AG04450 (cell line): ENCODE results near the gene SMAD3. TPM values are rescaled to one million over a fixed set of nuclear protein-coding genes. Genes with fewer than 3 reads are reported as not detected.

Source experiments
- CTCF ChIA-PET: fragments of 300-600, 350-600 bp; formaldehyde crosslinking; extraction: SDS; loops from one replicate; lab custom pipeline; 2022; ENCODE audit warnings: antibody characterized with exemption, inconsistent platforms; lab: Charles Lee
- POLR2A ChIA-PET: fragments of 350-600 bp; formaldehyde crosslinking; extraction: SDS; loops from one replicate; lab custom pipeline; 2021; ENCODE audit warnings: antibody characterized with exemption, inconsistent platforms; lab: Yijun Ruan, JAX
- DNase-seq: peaks from one replicate; pipeline ENCODE4 v3.0.0-alpha.2; 2011; ENCODE audit warnings: low read depth, low spot score
- H3K27ac ChIP-seq: one replicate; pipeline ENCODE4 v1.5.1; 2012; ENCODE audit warnings: low read depth, low read length, control low read depth
- H3K27me3 ChIP-seq: one replicate; pipeline ENCODE4 v1.6.0; 2012; ENCODE audit warnings: low read length; ENCODE audit not compliant: control insufficient read depth, insufficient read depth
- H3K4me3 ChIP-seq: 2 replicates; pipeline ENCODE4 v1.5.1; 2011; ENCODE audit warnings: mild to moderate bottlenecking, low read depth, low read length, control low read depth
- H3K9me3 ChIP-seq: 2 replicates; pipeline ENCODE4 v1.5.1; 2012; ENCODE audit warnings: low read length; ENCODE audit not compliant: control insufficient read depth, insufficient read depth
- CTCF ChIP-seq: IDR thresholded peaks from 2 replicates; pipeline ENCODE4 v1.5.1; 2011; ENCODE audit warnings: low read depth, low read length, control low read depth, inconsistent platforms
- polyA plus RNA-seq: library from polyadenylated mRNA; depleted of rRNA; stranded (reverse); fragments of >200 nt; gene quantifications from 2 replicates; pipeline ENCODE4 v1.2.3, GENCODE V29; 2011

Gene SMAD3
- polyA plus RNA-seq, 1 experiment = 115 TPM

DNA sequence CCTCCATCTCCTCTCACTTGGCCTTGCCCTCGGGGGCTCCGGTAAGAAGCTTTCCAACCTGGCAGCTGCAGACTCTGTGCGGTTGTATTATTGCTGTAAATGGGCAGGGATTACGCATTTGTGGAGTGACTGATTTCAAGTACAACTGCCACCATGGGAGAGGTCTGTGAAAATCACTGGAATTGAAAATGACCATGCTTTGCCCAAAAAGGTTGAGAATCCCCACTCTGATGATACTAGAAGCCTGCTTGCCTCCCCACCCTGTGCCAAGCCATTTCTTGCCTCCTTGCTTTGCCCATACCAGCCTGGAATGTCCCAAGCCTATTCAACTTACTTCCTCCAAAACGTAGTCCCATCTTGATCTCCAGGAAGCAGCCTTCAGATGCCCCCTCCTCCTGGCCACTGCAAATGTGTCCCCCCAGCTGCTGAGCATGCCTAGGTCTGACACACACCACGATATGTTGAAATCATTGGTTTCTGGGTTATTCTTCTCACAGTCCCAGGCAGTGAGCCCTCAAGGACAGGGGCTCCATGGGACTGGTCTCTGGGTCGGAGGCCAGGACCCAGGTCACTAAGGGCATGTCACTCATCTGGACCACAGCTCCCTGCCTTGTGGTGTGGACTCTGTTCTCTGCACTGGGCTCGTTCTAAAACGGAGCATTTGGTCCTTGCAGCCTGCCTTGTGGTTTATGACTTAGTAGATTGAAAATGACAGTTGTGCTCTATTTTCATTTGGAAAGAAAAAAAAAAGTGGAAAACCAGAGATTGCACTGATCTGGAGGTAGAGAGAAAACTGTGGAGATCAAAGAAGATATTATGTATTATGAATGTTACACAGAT is 42.9 kb downstream of the SMAD3 start:
- Histone ChIP-seq H3K4me3 (no peak overlapping the region), H3K27me3 (no peaks in the 10 kb centered on the region), H3K27ac (peak overlapping the region; percentile 98), H3K9me3 (no peaks in the 10 kb centered on the region)
- no peak for TF ChIP-seq CTCF
- CTCF ChIA-PET = no interaction called here
- no peak for DNase-seq
- POLR2A ChIA-PET = interaction anchor here (1.2 to 1.9 kb wide), 3 partner anchors 9 to 70 kb away, joined by 3 to 12 read pairs (median 4); no protein-coding TSS in a partner anchor

DNA sequence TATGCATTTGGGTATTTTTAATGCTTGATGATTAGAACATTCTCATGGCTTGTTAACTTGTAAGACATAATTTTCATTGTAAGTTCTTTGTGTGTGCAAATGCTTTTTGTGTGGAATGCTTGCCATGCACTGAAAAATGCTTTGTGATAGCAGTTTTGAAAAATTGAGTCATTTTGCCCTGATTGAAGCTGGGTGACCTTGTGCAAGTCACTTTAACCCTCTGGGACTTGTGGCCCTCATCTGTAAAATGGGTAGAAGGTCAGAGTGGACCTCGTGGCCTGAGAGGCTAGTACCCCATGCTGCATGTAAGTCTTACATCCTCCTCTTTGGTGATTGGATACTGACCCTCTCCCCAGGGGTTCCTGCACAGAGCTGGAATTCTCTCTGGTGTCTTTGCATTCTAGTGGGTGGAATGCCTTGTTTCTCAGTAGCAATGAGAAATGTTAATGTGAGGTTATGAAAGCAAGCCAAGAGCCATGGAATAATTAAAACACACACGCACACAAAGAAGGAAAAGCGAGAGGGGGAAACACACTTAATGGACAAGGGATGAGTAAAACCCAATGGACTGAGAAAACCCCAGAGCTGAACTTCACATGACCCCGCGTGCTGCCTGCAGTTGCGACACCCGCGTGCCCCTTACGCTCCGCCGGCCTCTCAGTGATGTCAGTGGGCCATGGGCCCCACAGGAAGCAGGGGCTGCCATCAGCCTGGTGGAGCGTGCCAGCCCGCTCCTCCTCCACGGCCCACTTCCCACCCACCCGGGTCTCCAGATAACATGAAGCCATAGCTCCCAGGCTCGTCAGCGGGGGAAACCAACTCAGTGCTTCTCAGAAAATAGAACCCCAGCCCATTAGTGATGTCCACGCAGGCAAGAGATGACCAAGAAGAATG is 44.0 kb downstream of the SMAD3 start:
- H3K4me3 ChIP-seq = no peak overlapping the region
- ChIA-PET CTCF (interaction anchor here (0.6 kb wide), 1 partner anchor 121 kb away, joined by 4 read pairs; no protein-coding TSS in a partner anchor), POLR2A (interaction anchor here (0.6 to 1.4 kb wide), 19 partner anchors 8 to 79 kb away, joined by 3 to 17 read pairs (median 4); partner anchors contain the start of gene SMAD3)
- no peak for TF ChIP-seq CTCF
- H3K27ac ChIP-seq = peak overlapping the region; percentile 98
- no peaks in the 10 kb centered on the region; the same call in 1 of the 2 replicates for H3K9me3 ChIP-seq
- H3K27me3 ChIP-seq = no peaks in the 10 kb centered on the region
- peak; percentile 97 for DNase-seq

- no peak for TF ChIP-seq CTCF
- no peaks in the 10 kb centered on the region for H3K27me3 ChIP-seq
- no peak overlapping the region for H3K4me3 ChIP-seq
- no peak for DNase-seq
- peak overlapping the region; percentile 98 for H3K27ac ChIP-seq
- ChIA-PET POLR2A (interaction anchor here (1.1 to 1.4 kb wide), 5 partner anchors 9 to 61 kb away, joined by 3 to 17 read pairs (median 4); no protein-coding TSS in a partner anchor), CTCF (interaction anchor here (0.6 kb wide), 1 partner anchor 120 kb away, joined by 4 read pairs; no protein-coding TSS in a partner anchor)
- H3K9me3 ChIP-seq = no peaks in the 10 kb centered on the region; the same call in 1 of the 2 replicates
Observed at GRCh38 chr15:67110361-67110781, 45.0 kb downstream of the SMAD3 start.

DNA sequence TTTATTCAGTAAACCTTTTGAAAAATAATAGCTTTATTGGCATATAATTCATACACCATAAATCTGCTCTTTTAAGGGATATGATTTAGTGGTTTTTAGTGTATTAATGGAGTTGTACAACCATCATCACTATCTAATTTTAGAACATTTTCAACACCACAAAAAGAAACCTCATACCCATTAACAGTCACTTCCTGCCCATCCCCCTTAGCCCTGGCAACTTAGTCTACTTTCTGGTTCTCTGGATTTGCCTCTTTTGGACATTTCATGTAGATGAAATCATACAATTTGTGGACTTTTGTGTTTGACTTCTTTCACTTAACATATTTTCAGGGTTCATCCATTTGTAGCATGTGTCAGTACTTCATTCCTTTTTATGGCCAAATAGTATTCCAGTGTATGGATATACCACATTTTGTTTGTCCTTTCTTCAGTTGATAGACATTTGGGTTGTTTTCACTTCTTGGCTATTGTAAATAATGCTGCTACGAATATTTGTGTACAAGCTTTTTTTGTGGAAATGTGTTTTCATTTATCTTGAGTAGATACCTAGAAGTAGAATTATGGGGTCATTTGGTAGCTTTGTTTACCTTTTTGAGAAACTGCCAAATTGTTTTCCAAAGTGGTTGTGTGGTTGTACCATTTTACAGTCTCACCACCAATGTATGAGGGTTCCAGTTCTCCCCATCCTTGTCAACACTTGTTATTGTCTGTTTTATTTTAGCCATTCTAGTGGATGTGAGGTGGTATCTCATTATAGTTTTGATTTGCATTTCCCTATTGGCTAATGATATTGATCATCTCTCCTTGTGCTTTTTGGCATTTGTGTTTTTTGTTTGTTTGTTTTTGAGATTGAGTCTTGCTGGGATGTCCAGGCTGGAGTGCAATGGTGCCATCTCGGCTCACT is 45.8 kb downstream of the SMAD3 start:
- no peak for TF ChIP-seq CTCF
- Histone ChIP-seq H3K27ac (no peak overlapping the region), H3K4me3 (no peak overlapping the region), H3K27me3 (no peaks in the 10 kb centered on the region), H3K9me3 (no peaks in the 10 kb centered on the region; the same call in 1 of the 2 replicates)
- no peak for DNase-seq
- ChIA-PET POLR2A (interaction anchor here (0.5 to 0.6 kb wide), 2 partner anchors 17 to 223 kb away, joined by 3 to 7 read pairs; no protein-coding TSS in a partner anchor), CTCF (no interaction called here)
